Left ventricle myocardium inferior (tissue), 1 donor: ENCODE measurements around the gene MAP4. TPM values are rescaled to one million over a fixed set of nuclear protein-coding genes. Genes with fewer than 3 reads are reported as not detected.
A peak's percentile ranks its signal among the peaks of the same experiment; 100 is the strongest.

Experiments used
- DNase-seq: peaks from one replicate; pipeline ENCODE4 v3.0.0-alpha.2; 2020
- H3K27ac ChIP-seq: fragments of 200-600 bp; replicated peaks from 2 replicates; pipeline ENCODE4 v1.8.0; 2021
- H3K27me3 ChIP-seq: fragments of 200-600 bp; 2 replicates; pipeline ENCODE4 v1.8.0; 2021; ENCODE audit warnings: low read depth
- H3K36me3 ChIP-seq: fragments of 200-600 bp; 2 replicates; pipeline ENCODE4 v1.8.0; 2021
- H3K4me1 ChIP-seq: fragments of 200-600 bp; 2 replicates; pipeline ENCODE4 v1.8.0; 2021
- H3K4me3 ChIP-seq: fragments of 200-600 bp; 2 replicates; pipeline ENCODE4 v1.8.0; 2021; ENCODE audit warnings: mild to moderate bottlenecking, moderate library complexity
- H3K9me3 ChIP-seq: fragments of 200-600 bp; replicated peaks from 2 replicates; pipeline ENCODE4 v1.8.0; 2021
- CTCF ChIP-seq: fragments of 200-600 bp; IDR thresholded peaks from 2 replicates; pipeline ENCODE4 v1.8.0; 2021; ENCODE audit warnings: antibody characterized with exemption, mild to moderate bottlenecking, borderline replicate concordance
- intact Hi-C: fragments of 100-400 bp; cut with micrococcal nuclease; formaldehyde crosslinking; loops from one replicate; pipeline ENCODE4 v1.11.0; 2022
- total RNA-seq: library from RNA; stranded (reverse); fragmentation: NEBNext Ultra II Directional; extraction: Animal tissue kit (Norgen Biotek cat#: 25700); gene quantifications from one replicate; pipeline ENCODE4 v1.2.1, GENCODE V29; 2021
- donor health status: DM: no; HTN: yes; CAD: no; lungs with severe emphysema.

Gene MAP4
- total RNA-seq, 1 donor from 2014 or later, result 662 TPM

DNA sequence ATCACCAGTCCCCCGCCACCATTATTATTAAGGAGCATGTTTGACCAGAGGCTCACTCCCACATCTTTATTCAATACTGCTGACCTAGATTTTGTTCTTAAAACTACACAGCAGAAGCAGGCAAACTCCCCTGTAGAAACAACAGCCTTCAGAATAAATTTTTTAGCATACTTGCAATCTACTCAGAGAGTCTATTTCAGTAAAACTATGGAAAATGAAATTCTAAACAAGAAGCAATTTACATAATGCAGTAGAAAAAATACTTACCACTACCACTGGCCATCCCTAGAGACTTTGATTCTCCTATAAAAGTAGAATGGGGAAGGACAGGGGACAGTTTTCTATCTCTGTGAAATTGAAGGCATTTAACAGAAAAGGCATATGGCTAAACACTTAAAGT, 76.0 kb downstream of the MAP4 start:
- Histone ChIP-seq H3K4me3 (no peak overlapping the region), H3K27ac (no peak overlapping the region), H3K4me1 (peaks cover 31% of the 10 kb centered on the region), H3K9me3 (no peaks in the 10 kb centered on the region), H3K36me3 (no peaks in the 10 kb centered on the region), H3K27me3 (no peaks in the 10 kb centered on the region)
- intact Hi-C loops, result no loop called here
- no peak for DNase-seq
- no peak for TF ChIP-seq CTCF

GRCh38 chr3:47932421-47932820, 83.8 kb downstream of the MAP4 start:
- Histone ChIP-seq H3K4me1 (peaks cover 22% of the 10 kb centered on the region), H3K27ac (no peak overlapping the region), H3K36me3 (peaks cover 14% of the 10 kb centered on the region), H3K9me3 (no peaks in the 10 kb centered on the region), H3K27me3 (no peaks in the 10 kb centered on the region), H3K4me3 (no peak overlapping the region)
- intact Hi-C loops, result no loop called here
- DNase-seq, result no peak
- no peak for TF ChIP-seq CTCF

- H3K27me3 ChIP-seq, result no peaks in the 10 kb centered on the region
- no peak for TF ChIP-seq CTCF
- peaks cover 28% of the 10 kb centered on the region for H3K36me3 ChIP-seq
- H3K27ac ChIP-seq, result no peak overlapping the region
- peaks cover 22% of the 10 kb centered on the region for H3K4me1 ChIP-seq
- intact Hi-C loops, result no loop called here
- no peak for DNase-seq
- H3K9me3 ChIP-seq, result no peaks in the 10 kb centered on the region
- no peak overlapping the region for H3K4me3 ChIP-seq
Measured at GRCh38 chr3:47930979-47931378, 85.2 kb downstream of the MAP4 start.

DNA sequence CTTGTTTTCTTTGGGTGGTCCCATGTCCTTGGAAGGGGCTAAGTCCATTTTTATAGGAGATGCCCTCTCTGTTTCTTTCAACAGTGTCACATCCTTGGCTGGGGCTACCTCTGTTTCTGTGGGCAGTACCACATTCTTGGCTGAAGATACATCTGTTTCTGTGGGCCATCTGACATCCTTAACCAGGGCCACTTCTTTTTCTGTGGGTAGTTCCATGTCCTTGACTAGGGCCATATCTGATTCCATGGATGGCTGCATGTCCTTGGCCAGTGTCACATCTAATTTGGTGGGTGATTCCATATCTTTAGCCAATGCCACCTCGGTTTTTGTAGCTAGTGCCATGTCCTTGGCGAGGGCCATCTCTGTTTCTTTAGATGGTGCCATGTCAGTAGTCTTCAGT, 99.5 kb downstream of the MAP4 start:
- Histone ChIP-seq H3K9me3 (no peaks in the 10 kb centered on the region), H3K27me3 (no peaks in the 10 kb centered on the region), H3K4me3 (no peak overlapping the region), H3K4me1 (peaks cover 16% of the 10 kb centered on the region), H3K27ac (peak overlapping the region; percentile 79), H3K36me3 (peaks cover 91% of the 10 kb centered on the region)
- no peak for TF ChIP-seq CTCF
- DNase-seq, result no peak
- intact Hi-C loops, result no loop called here

- Histone ChIP-seq H3K4me3 (no peak overlapping the region), H3K9me3 (no peaks in the 10 kb centered on the region), H3K27ac (peak overlapping the region; percentile 79), H3K27me3 (no peaks in the 10 kb centered on the region), H3K36me3 (peaks cover 91% of the 10 kb centered on the region), H3K4me1 (peaks cover 20% of the 10 kb centered on the region)
- peak; percentile 29 for DNase-seq
- no peak for TF ChIP-seq CTCF
- intact Hi-C loops, result no loop called here
Measured at GRCh38 chr3:47916201-47916600, 100.0 kb downstream of the MAP4 start.
